ENCODE data around the gene C1orf87. TPM values are rescaled to one million over a fixed set of nuclear protein-coding genes. Genes with fewer than 3 reads are reported as not detected.

Gene C1orf87
- total RNA-seq, 1 experiment from 2014 or later: not detected

DNA sequence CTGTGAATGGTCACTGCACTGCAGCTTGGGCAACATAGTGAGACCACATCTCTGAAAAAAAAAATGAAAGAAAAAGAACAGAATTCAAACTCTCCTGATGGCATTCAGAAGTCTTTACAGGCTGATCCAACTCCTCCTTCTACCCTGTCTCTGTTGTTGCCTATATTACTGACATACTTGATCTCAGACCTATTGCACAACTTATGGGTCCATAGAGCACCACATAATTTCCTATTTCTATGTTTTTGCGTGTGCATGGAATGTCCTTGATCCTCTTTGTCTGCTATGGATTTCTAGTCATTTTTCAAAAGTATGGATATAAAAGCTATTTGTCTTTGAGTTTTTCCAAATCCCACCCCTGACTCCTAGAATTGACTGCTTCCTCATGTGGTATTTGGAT lies 124.6 kb downstream of the C1orf87 start:
- no peaks in the 10 kb centered on the region for H3K4me1 ChIP-seq (ENCODE audit: control insufficient read depth in 1 of 2, insufficient read depth in 2 of 2, low read length in 2 of 2)
- ChIA-PET POLR2A (no interaction called here), CTCF (interaction anchor here (0.6 to 2.1 kb wide), 4 partner anchors 15 to 71 kb away, joined by 3 to 7 read pairs (median 4); no protein-coding TSS in a partner anchor), RAD21 (ENCODE audit: low non-redundant PET in 1 of 2, low total read pairs in 2 of 2, uncharacterized antibody in 2 of 2, unreplicated experiment in 2 of 2) (no interaction called here)
- intact Hi-C loops (cut with micrococcal nuclease): loop anchor here (5.0 to 10.0 kb wide), 4 partner anchors 47 to 1434 kb away; no protein-coding TSS in a partner anchor
- H3K36me3 ChIP-seq (ENCODE audit: control insufficient read depth in 1 of 2, insufficient read depth in 2 of 2, low read length in 2 of 2): no peaks in the 10 kb centered on the region
- no peak overlapping the region for H2AFZ ChIP-seq (ENCODE audit: low read depth, low read length, poor library complexity, severe bottlenecking)
- TF ChIP-seq FOSL1 (IDR thresholded peaks at IDR 0.05; ENCODE audit: low read depth) (no peak), POLR2AphosphoS5 (IDR thresholded peaks at IDR 0.05; ENCODE audit: low read depth, low read length) (no peak), SIN3A (IDR thresholded peaks at IDR 0.05; ENCODE audit: low read depth) (no peak), ZNF274 (IDR thresholded peaks at IDR 0.05; ENCODE audit: low read depth, low read length) (no peak), JUND (IDR thresholded peaks at IDR 0.05) (no peak), POLR2A (IDR thresholded peaks at IDR 0.05; ENCODE audit: borderline replicate concordance, extremely low read depth, insufficient read depth, insufficient read length) (no peak), TCF7L2 (IDR thresholded peaks at IDR 0.05; ENCODE audit: borderline replicate concordance, extremely low read depth, insufficient read depth, insufficient read length) (no peak)
- H3K27ac ChIP-seq (ENCODE audit: low read depth, low read length): no peak overlapping the region
- no peaks in the 10 kb centered on the region for H3K79me2 ChIP-seq (ENCODE audit: insufficient read depth, low read length)
- H3K9me2 ChIP-seq (ENCODE audit: insufficient read depth): no peaks in the 10 kb centered on the region
- H3K4me2 ChIP-seq (ENCODE audit: low read length): no peak overlapping the region
- ATAC-seq (no peak), DNase-seq (ENCODE audit: low read depth, low spot score) (no peak)
- no peak overlapping the region for H3K9ac ChIP-seq (ENCODE audit: low read length)
- no TSS peak for BruUV-seq (replicated peaks)
- H4K20me1 ChIP-seq (ENCODE audit: insufficient read depth): no peaks in the 10 kb centered on the region
- H3K27me3 ChIP-seq (ENCODE audit: insufficient read depth, low read length): peaks cover 7% of the 10 kb centered on the region; the same call in 1 of the 2 replicates
- no peaks in the 10 kb centered on the region for H3K9me3 ChIP-seq (ENCODE audit: control insufficient read depth in 1 of 2, insufficient read depth in 1 of 2, low read depth in 1 of 2, low read length in 2 of 2)
- no peak overlapping the region for H3K4me3 ChIP-seq (replicated peaks in 1 of 2; ENCODE audit: low read depth in 1 of 2, low read length in 2 of 2)

- BruUV-seq (replicated peaks): no TSS peak
- ChIA-PET CTCF (interaction anchor here (0.6 to 2.4 kb wide), 25 partner anchors 10 to 188 kb away, joined by 3 to 78 read pairs (median 6); no protein-coding TSS in a partner anchor), POLR2A (no interaction called here)
- TF ChIP-seq SIN3A (IDR thresholded peaks at IDR 0.05; ENCODE audit: low read depth) (no peak), CEBPB (IDR thresholded peaks at IDR 0.05; ENCODE audit: low read depth) (no peak), EZH2phosphoT487 (IDR thresholded peaks at IDR 0.05; ENCODE audit: borderline replicate concordance) (no peak), EGR1 (IDR thresholded peaks at IDR 0.05; ENCODE audit: low read depth) (no peak), ZBTB33 (IDR thresholded peaks at IDR 0.05; ENCODE audit: extremely low read depth, insufficient replicate concordance, low read length) (no peak), RAD21 (IDR thresholded peaks at IDR 0.05; ENCODE audit: low read depth) (peak; percentile 90)
- TF ChIP-seq, protein P1, sequence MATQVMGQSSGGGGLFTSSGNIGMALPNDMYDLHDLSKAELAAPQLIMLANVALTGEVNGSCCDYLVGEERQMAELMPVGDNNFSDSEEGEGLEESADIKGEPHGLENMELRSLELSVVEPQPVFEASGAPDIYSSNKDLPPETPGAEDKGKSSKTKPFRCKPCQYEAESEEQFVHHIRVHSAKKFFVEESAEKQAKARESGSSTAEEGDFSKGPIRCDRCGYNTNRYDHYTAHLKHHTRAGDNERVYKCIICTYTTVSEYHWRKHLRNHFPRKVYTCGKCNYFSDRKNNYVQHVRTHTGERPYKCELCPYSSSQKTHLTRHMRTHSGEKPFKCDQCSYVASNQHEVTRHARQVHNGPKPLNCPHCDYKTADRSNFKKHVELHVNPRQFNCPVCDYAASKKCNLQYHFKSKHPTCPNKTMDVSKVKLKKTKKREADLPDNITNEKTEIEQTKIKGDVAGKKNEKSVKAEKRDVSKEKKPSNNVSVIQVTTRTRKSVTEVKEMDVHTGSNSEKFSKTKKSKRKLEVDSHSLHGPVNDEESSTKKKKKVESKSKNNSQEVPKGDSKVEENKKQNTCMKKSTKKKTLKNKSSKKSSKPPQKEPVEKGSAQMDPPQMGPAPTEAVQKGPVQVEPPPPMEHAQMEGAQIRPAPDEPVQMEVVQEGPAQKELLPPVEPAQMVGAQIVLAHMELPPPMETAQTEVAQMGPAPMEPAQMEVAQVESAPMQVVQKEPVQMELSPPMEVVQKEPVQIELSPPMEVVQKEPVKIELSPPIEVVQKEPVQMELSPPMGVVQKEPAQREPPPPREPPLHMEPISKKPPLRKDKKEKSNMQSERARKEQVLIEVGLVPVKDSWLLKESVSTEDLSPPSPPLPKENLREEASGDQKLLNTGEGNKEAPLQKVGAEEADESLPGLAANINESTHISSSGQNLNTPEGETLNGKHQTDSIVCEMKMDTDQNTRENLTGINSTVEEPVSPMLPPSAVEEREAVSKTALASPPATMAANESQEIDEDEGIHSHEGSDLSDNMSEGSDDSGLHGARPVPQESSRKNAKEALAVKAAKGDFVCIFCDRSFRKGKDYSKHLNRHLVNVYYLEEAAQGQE (IDR thresholded peaks at IDR 0.05; ENCODE audit: low read depth): no peak
These were observed 126.3 kb downstream of the C1orf87 start for GRCh38 chr1:59947047-59947938.

More at GRCh38 chr1:59947047-59947938, 126.3 kb downstream of the C1orf87 start:
- H3K4me1 ChIP-seq (ENCODE audit: control insufficient read depth in 1 of 2, insufficient read depth in 2 of 2, low read length in 2 of 2): no peaks in the 10 kb centered on the region
- H3K4me2 ChIP-seq (ENCODE audit: low read length): 0 out of 2 replicates have a peak overlapping the region, but pooled peaks have one; percentile 1
- no peaks in the 10 kb centered on the region for H4K20me1 ChIP-seq (ENCODE audit: insufficient read depth)
- RAD21 ChIA-PET (ENCODE audit: low non-redundant PET in 1 of 2, low total read pairs in 2 of 2, uncharacterized antibody in 2 of 2, unreplicated experiment in 2 of 2): interaction anchor here (0.5 to 1.2 kb wide), 8 partner anchors 44 to 168 kb away, joined by 3 to 6 read pairs (median 3); no protein-coding TSS in a partner anchor
- H3K9me3 ChIP-seq (ENCODE audit: control insufficient read depth in 1 of 2, insufficient read depth in 1 of 2, low read depth in 1 of 2, low read length in 2 of 2): no peaks in the 10 kb centered on the region
- DNase-seq (ENCODE audit: low read depth, low spot score): peak; percentile 39
- ATAC-seq: peak; percentile 96
- no peaks in the 10 kb centered on the region for H3K79me2 ChIP-seq (ENCODE audit: insufficient read depth, low read length)
- no peaks in the 10 kb centered on the region for H3K9me2 ChIP-seq (ENCODE audit: insufficient read depth)
- H3K36me3 ChIP-seq (ENCODE audit: control insufficient read depth in 1 of 2, insufficient read depth in 2 of 2, low read length in 2 of 2): no peaks in the 10 kb centered on the region
- intact Hi-C loops (cut with micrococcal nuclease): loop anchor here (1.0 to 10.0 kb wide), 5 partner anchors 45 to 1432 kb away; no protein-coding TSS in a partner anchor
- H3K27me3 ChIP-seq (ENCODE audit: insufficient read depth, low read length): peaks cover 7% of the 10 kb centered on the region; the same call in 1 of the 2 replicates
- H2AFZ ChIP-seq (ENCODE audit: low read depth, low read length, poor library complexity, severe bottlenecking): no peak overlapping the region
- no peak overlapping the region for H3K27ac ChIP-seq (ENCODE audit: low read depth, low read length)
- no peak overlapping the region for H3K4me3 ChIP-seq (replicated peaks in 1 of 2; ENCODE audit: low read depth in 1 of 2, low read length in 2 of 2)
- H3K9ac ChIP-seq (ENCODE audit: low read length): no peak overlapping the region
